ENCODE measurements around the gene NUBP2. TPM values are rescaled to one million over a fixed set of nuclear protein-coding genes. Genes with fewer than 3 reads are reported as not detected.

NUBP2 gene
- total and polyA plus RNA-seq, 2 experiments from 2014 or later, result 79.4 to 175 TPM

DNA sequence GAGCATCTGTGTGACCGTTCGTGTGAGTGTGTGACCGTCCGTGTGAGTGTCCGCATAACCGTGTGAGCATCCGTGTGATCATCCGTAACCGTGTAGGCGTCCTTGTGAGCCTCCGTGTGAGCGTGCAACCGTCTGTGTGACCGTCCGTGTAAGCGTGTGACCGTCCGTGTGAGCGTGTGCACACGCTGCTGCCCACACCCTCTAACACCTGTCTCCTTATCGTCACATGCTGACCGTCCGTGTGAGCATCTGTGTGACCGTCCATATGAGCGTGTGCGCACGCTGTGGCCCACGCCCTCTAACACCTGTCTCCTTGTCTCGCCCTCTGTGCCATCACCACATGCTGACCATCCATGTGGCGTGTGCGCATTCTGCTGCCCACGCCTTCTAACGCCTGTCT is 42.5 kb upstream of the NUBP2 start (continued):
- TF ChIP-seq ZNF462 (CRISPR knock-in tag; IDR thresholded peaks at IDR 0.05) (no peak), JUNB (IDR thresholded peaks at IDR 0.05; ENCODE audit: unreplicated experiment) (no peak)

- Histone ChIP-seq H3K4me3 (no peak overlapping the region), H3F3A (replicated peaks; ENCODE audit: low read depth) (peaks cover 36% of the 10 kb centered on the region), H3K36me3 (ENCODE audit: insufficient read depth) (no peaks in the 10 kb centered on the region), H2AFZ (no peak overlapping the region), H3K4me2 (no peak overlapping the region), H3K79me2 (replicated peaks; ENCODE audit: insufficient read depth) (no peaks in the 10 kb centered on the region), H3K27me3 (ENCODE audit: insufficient read depth) (no peaks in the 10 kb centered on the region), H3K9me2 (ENCODE audit: insufficient read depth) (no peaks in the 10 kb centered on the region), H3K4me1 (ENCODE audit: insufficient read depth) (no peaks in the 10 kb centered on the region), H4K20me1 (replicated peaks; ENCODE audit: insufficient read depth) (no peaks in the 10 kb centered on the region), H3K27ac (ENCODE audit: low read depth) (no peak overlapping the region)
- DNase-seq (ENCODE audit: low spot score) (no peak), ATAC-seq (no peak)
- Mint-ChIP-seq H3K36me3 (ENCODE audit: low read depth) (peaks cover 8% of the 10 kb centered on the region; the same call in 2 of the 3 replicates), H3K9me3 (peaks cover 3% of the 10 kb centered on the region; the same call in 2 of the 3 replicates), H3K4me3 (no peak overlapping the region), H3K27ac (no peak overlapping the region; the same call in 1 of the 2 replicates), H3K27me3 (ENCODE audit: insufficient read depth, low read depth, poor library complexity) (peaks cover 6% of the 10 kb centered on the region), H3K4me1 (no peaks in the 10 kb centered on the region)
- TF ChIP-seq ZNF331 (CRISPR knock-in tag; IDR thresholded peaks at IDR 0.05; ENCODE audit: low read depth), result no peak
- TF ChIP-seq REST (IDR thresholded peaks at IDR 0.05; ENCODE audit: unreplicated experiment), result no peak
- no peak for TF ChIP-seq NANOG (IDR thresholded peaks at IDR 0.05; ENCODE audit: borderline replicate concordance)
- TF ChIP-seq POLR2AphosphoS5 (IDR thresholded peaks at IDR 0.05; ENCODE audit: low read depth), result no peak
- TF ChIP-seq CREB1 (CRISPR knock-in tag; IDR thresholded peaks at IDR 0.05; ENCODE audit: low read depth), result no peak
Observed at GRCh38 chr16:1740781-1741490, 41.8 kb upstream of the NUBP2 start.
